Left renal cortex interstitium (tissue), 4 donors: Measurements from ENCODE around the gene SCG5. TPM values are rescaled to one million over a fixed set of nuclear protein-coding genes. Genes with fewer than 3 reads are reported as not detected.

Experiments
- DNase-seq, 4 donors: peaks; one replicate each; pipeline ENCODE4 v3.0.0-alpha.2; 2013; ENCODE audit warnings: low read depth in 4 of 4, low spot score in 2 of 4, missing footprints in 1 of 4
- polyA plus RNA-seq, 4 donors: library from polyadenylated mRNA; unstranded; fragments of 120-200 nt; gene quantifications; one replicate each; pipeline ENCODE4 v1.2.1, GENCODE V29; 2013; ENCODE audit not compliant: insufficient read length in 4 of 4

SCG5 gene
- polyA plus RNA-seq, 4 donors: 16.3 to 23.9 (median 20.9) TPM

DNA sequence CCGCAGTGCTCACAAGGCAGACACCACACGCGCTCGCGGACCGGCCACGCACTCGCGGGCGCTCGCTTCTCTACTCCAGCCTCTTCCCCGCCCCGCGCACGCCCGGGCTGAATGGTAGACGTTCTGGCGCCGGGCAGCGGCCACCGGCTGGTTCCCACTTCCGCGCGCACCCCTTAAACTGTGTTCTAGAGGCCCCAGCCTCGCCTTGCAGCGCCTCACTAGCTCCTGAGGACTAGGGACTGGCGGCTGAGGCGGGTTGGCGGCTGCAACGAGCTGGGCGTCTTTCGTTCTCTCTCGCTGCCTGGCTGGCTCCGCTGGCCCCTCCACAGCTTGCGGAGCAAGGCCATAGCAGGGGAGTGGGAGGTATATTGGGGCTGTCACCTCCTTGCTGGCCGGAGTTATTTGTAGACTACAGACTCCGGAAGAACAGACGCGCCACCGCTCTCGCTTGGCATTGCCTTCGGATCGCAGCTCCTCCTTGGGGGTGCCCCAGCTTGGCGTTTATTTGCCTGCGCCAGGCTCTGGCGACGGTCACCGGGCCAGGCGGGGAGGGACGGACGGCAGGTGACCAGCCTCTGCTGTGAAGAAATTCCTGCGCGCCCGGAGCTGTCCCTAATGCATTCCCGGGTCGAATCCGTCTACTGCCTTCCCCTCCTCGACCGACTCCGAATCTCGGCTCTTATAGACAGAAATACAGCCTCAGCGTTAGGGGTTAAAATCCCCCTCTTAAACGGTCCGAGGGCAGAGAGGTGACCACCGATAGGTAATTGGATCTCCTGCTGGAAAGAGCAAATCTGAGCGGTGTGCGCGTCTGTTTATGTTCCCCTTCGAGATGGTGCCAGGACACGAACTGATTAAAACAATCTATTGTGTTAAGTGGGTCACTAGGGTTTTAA, 77.6 kb downstream of the SCG5 start:
- DNase-seq: no peak

DNA sequence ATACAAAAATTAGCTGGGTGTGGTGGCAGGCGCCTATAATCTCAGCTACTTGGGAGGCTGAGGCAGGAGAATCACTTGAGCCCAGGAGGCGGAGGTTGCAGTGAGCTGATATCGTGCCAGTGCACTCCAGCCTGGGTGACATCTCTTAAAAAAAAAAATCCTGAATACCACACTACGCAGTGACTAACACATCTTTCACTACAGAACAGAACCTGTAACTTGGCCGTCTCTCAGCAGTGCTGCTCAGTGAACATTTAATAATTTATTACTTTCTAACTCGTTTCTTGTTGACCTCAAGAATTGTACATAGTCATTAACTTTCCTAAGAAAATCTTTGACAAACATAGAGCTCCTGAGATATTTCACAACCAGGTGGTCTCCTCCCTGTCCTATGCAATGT, 80.1 kb downstream of the SCG5 start:
- no peak for DNase-seq

DNA sequence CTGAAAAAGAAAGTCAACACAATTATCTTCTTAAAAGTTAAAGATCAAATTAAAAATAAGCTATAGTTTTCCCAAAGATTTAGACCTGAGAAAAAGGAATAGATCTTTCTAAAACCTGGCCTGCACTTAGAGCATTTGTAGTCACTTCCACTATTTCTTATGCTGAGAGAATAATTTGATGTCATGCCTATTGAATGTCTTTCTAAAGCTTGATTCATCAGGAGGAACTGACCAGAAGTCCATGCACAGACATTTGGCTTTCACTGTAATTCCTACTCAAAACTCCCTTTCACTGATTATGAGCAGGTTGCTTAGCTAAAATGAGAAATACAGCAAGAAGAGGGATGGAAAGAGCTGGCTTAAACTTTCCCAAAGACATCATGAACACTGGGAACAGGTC, 80.6 kb downstream of the SCG5 start:
- DNase-seq: no peak

DNA sequence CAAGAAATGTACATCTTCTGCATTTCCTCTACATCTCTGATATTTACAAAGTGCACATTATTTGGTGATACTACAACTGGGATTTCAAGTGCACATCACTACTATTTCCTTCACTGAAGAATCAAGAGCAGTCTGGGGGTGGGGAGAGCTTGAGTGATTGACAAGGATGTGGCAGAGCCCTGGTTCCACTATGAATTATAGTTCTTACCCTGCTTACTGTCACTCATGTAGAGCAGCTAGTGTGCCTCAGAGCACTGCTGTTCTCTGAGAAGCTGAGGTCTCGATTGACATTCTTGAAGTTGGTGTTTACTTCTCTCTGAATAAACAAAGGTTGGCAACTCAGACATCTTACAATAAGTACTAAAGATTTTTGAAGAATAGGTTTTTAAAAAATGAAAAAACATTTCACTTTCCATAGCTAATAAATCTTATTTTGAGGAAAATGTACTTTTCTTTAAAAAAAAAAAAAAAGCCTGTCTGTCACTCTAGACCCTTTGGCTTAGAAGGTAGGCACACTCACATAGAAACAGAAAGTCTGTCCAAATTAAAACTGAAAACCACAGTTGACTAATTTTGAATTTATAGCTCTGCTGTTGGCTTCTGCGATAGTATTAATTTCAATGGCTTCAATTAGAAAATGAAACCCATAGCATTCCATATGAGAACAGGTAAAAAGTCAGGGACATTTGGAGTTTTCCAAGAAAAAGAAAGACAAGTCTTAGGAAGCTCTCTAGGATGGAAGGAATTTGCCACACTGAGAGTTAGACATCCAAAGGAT, 81.8 kb downstream of the SCG5 start:
- DNase-seq: no peak

DNA sequence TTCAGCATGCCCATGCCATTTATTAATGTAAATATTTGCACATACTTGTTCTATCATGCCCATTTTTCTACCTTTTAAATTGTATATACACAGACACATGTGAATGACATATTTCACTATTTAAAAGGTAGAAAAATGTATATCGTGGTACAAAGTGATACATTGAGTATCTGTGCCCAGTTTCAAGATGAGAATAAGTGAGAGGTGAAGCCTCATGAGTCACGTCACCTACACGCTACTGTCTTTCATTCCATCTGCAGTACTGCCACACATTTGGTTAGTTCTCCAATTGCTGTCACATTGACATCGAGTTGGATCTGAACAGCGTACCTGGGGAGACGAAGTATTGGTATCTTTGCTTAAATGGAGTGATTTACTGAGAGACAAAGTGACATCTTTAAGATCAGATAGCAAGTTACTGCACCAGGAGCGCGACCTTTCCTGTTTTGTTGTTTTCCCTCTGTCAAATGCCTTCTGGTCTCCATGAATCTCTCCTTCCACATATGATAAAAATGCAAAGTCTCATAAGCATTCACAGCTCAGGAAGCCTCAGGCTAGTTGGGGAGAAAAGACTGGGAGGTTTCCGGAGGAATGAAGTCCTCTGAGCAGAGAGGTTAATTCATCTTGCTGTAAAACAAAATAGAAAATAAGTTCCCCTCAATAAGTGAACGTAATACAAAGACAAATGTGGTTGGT, 88.3 kb downstream of the SCG5 start:
- no peak for DNase-seq

DNA sequence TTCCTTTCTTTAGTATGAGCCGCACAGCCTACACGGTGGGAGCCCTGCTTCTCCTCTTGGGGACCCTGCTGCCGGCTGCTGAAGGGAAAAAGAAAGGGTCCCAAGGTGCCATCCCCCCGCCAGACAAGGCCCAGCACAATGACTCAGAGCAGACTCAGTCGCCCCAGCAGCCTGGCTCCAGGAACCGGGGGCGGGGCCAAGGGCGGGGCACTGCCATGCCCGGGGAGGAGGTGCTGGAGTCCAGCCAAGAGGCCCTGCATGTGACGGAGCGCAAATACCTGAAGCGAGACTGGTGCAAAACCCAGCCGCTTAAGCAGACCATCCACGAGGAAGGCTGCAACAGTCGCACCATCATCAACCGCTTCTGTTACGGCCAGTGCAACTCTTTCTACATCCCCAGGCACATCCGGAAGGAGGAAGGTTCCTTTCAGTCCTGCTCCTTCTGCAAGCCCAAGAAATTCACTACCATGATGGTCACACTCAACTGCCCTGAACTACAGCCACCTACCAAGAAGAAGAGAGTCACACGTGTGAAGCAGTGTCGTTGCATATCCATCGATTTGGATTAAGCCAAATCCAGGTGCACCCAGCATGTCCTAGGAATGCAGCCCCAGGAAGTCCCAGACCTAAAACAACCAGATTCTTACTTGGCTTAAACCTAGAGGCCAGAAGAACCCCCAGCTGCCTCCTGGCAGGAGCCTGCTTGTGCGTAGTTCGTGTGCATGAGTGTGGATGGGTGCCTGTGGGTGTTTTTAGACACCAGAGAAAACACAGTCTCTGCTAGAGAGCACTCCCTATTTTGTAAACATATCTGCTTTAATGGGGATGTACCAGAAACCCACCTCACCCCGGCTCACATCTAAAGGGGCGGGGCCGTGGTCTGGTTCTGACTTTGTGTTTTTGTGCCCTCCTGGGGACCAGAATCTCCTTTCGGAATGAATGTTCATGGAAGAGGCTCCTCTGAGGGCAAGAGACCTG, 89.5 kb downstream of the SCG5 start:
- DNase-seq: peak in 2 of 4 donors; percentile 35 to 47

DNA sequence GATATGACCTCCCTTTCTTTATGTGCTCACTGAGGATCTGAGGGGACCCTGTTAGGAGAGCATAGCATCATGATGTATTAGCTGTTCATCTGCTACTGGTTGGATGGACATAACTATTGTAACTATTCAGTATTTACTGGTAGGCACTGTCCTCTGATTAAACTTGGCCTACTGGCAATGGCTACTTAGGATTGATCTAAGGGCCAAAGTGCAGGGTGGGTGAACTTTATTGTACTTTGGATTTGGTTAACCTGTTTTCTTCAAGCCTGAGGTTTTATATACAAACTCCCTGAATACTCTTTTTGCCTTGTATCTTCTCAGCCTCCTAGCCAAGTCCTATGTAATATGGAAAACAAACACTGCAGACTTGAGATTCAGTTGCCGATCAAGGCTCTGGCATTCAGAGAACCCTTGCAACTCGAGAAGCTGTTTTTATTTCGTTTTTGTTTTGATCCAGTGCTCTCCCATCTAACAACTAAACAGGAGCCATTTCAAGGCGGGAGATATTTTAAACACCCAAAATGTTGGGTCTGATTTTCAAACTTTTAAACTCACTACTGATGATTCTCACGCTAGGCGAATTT, 91.2 kb downstream of the SCG5 start:
- DNase-seq: no peak

DNA sequence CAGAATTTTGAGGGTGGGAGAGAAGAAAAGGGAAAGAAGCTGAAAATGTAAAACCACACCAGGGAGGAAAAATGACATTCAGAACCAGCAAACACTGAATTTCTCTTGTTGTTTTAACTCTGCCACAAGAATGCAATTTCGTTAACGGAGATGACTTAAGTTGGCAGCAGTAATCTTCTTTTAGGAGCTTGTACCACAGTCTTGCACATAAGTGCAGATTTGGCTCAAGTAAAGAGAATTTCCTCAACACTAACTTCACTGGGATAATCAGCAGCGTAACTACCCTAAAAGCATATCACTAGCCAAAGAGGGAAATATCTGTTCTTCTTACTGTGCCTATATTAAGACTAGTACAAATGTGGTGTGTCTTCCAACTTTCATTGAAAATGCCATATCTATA, 91.8 kb downstream of the SCG5 start:
- DNase-seq: no peak

DNA sequence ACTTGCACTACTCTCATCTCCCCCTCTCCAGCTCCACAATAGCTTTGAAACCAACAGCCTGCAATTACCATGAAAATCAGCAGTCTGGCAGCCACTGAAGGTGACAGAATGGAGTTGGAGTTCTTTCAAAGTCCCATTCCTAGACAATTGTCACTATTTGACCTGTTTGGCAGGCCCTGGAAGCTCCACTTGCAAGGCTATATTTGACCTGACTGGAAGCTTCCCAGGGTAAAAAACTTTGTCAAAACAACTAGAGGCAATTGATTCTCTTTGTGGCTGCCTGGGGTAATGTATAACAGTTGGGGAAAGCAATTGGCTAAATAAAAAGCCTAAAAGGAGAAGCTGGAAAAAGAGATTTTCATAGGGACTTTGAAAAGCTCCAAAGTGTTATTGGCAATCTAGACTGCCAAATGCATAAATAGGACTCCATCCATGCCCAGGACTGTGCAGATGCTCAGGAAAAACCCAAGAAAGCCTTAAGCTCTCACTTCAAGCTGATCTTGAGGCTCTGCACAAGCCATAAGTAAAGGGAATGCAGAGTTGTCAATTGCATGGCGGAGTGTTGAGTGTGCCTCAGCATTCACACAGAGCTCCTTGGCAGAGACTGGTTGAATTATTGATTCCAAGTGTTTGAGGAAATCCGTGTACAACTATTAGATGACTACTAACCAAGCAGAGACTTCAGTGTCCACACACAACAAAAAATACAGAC, 94.6 kb downstream of the SCG5 start:
- DNase-seq: no peak

DNA sequence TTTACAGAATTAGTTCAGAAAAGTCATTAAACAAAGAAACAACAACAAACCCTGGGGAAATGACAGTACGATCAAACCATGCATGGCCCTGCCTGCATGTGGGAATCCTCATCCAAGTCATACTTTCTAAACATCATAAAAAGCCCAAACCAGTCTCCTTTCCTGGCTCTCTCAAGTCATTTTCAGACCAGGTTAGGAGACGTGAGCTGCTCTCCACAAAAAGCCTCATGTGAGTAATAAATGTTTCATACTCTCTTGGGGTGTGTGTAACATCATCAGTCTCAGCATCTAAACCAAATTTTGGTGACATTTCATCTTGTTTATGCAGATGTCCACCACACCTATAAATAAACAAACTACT, 95.2 kb downstream of the SCG5 start:
- no peak for DNase-seq

DNA sequence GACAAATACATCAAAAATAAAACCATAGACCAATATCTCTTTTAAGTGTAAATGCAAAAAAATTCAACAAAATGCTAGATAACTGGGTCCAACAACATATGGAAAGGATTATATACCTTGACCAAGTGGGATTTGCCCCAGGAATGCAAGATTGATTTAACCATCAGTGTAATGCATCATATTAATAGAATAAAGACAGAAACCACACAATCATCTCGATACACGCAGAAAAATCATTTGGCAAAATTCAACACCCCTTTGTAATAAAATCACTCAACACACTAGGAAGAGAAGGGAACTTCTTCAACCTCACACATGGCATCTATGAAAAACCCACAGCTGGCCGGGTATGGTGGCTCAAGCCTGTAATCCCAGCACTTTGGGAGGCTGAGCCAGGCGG, 95.8 kb downstream of the SCG5 start:
- no peak for DNase-seq

DNA sequence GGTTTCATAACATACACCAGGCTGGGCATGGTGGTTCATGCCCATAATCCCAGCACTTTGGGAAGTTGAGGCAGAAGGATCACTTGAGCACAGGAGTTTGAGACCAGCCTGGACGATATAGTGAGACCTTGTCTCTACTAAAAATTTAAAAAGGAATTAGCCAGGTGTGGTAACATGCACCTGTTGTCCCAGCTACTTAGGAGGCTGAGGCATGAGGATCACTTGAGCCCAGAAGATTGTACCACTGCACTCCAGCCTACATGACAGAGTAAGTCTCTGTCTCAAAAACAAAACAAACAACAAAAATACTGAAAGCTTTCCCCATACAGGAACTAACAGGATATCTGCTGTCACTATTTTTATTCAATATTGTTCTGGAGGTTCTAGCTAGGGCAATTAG, 97.2 kb downstream of the SCG5 start:
- DNase-seq: no peak

DNA sequence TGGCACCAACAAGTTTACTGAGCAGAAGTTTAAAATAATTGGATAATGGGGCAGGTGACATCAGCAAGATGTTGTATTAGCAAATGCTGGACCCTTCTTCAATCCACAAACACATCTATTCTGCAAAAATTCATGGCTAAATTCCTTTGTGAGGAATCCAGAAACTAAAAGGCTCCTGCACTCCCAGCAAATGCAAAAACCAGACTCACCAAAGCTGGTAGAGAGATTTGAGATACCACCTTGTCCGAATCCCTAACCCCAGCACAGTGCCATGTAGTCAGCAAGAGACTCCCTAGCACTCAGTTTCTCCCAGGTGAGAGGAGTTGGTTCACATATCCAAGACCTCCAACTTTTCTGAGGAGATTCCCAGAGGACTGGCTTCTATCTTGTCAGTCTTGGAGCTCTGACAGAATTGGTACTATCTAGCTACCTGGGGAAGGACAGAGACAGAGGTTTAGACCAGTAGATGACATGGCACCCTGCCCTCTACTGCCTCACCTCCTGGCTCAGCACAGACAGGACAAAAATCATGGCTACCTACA, 98.1 kb downstream of the SCG5 start:
- DNase-seq: no peak

DNA sequence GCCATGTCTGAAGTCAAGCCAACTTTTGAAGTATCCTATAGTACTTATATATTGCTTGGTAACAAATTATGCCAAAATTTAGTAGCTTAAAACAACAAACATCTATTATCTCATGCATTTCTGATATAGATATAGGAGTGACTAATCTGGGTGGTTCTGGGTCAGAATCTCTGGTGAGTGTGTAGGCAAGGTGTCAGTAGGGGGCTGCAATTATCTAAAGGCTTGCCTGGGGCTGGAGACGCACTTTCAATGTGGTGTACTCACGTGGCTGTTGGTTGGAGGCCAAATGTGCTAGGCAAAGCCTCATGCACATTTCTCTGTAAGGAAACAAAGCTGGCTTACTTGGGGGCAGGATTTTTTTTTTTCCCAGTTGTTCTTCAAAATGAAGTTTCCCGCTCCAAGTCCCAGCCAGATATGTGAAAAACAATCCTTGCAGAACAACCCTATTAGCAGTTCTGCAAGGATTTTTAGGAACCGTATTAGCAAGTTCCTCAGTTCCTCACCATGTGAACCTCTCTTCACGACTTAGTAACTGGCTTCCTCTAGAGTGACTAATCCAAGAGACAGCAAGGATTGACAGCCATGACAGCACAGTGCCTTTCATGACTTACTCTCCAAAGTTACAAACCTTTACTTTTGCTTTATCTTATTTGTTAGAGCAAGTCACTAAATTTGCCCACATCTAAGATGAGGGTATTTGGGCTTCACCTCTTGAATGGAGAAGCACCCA, 102.1 kb downstream of the SCG5 start:
- DNase-seq: no peak

DNA sequence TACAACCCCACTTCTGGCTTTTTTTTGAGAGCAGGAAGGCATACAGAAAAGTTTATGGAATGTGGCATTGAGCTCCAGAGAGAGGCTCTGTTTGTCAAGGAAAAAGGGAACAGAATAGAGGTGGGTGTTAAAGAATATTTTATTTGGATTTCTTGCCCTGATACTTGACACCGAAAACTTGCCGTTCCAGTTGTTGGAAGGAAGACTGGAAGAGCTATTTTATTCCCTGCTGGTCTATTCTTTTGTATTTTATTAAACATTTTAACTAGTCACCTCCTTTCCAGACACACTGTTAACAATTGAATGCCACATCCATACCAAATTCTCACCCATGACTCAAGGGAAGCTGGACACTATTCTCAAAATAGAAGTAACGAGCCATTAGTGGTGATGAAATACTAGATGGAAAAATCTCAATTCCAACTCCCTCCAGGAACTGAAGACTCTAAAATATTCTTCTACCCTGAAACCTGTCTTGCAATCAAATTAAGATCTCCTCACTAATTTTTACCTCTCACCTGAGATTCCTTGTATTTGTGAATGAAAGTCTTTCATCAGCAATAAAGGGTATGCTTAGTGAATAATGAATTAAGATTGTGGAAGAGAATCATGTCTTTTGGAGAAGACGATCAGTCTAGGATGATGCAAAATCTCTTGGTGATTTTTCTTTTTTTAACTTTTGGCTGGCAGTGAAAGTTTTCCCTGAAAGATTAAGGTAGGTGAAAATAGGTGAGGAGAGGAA, 104.8 kb downstream of the SCG5 start:
- no peak for DNase-seq
